ENCODE data around the gene RGS19. TPM values are rescaled to one million over a fixed set of nuclear protein-coding genes. Genes with fewer than 3 reads are reported as not detected.

The RGS19 gene
- total RNA-seq, 2 donors from 2014 or later, result 9.1 to 14.5 TPM

DNA sequence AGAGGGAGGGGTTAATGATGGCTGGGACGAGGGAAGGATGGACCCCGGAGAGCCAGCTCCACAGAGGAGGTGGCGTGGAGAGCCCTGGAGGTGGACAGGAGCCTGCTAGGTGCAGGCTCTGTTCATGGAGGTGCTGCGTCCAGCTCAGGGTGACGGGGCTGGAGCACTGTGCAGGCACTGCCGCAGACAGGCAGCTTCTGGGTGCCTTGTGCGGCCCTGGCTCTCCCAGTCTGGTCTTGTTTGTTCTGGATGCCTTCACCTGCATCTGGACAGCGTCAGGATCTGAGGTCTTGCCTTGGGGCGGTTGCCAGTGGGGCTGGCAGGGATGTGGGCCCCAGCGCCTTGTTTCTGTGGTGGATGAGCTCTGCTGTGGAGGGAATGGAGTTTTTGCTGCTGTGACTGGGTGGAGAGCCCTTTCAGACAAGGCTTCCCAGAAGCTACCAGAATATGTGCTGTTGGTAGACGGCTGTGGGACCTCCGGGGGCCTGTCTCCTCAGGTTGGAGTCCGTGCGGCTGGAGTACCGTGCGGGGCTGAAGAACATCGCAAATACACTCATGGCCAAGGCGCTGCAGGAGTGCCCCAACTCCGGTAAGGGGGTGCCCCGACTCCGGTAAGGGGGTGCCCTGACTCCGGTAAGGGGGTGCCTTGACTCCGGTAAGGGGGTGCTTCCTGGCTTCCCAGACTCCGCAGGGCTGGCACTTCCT, 51.2 kb downstream of the RGS19 start:
- H3K27me3 ChIP-seq, result no peaks in the 10 kb centered on the region
- intact Hi-C loops (cut with DNase I), result no loop called here
- 93 to 94% methylated on average over 14 to 23 of the region's 24 CpGs for WGBS, 2 donors
- peaks cover 11 to 42% of the 10 kb centered on the region in 2 donors for H3K36me3 ChIP-seq (replicated peaks in 1 of 2; ENCODE audit: insufficient read depth in 1 of 2, low read depth in 2 of 2)
- no peaks in the 10 kb centered on the region for H3K9me3 ChIP-seq
- H3K4me3 ChIP-seq, result no peak overlapping the region
- no peak for DNase-seq
- H3K4me1 ChIP-seq, result peaks cover 20% of the 10 kb centered on the region
- no peak for ATAC-seq
- TF ChIP-seq CTCF (IDR thresholded peaks at IDR 0.05) (no peak), POLR2A (IDR thresholded peaks at IDR 0.05) (no peak)
- H3K27ac ChIP-seq, result no peak overlapping the region

GRCh38 chr20:64025826-64026412, 53.4 kb downstream of the RGS19 start:
- ATAC-seq (no peak), DNase-seq (no peak)
- TF ChIP-seq POLR2A (IDR thresholded peaks at IDR 0.05) (no peak), CTCF (IDR thresholded peaks at IDR 0.05) (no peak)
- Histone ChIP-seq H3K27me3 (no peaks in the 10 kb centered on the region), H3K4me3 (no peak overlapping the region), H3K4me1 (peaks cover 23% of the 10 kb centered on the region), H3K36me3 (replicated peaks in 1 of 2; ENCODE audit: insufficient read depth in 1 of 2, low read depth in 2 of 2) (peaks cover 11 to 42% of the 10 kb centered on the region in 2 donors), H3K9me3 (no peaks in the 10 kb centered on the region), H3K27ac (no peak overlapping the region)
- WGBS, 2 donors, result 96% methylated on average over 16 to 28 of the region's 29 CpGs
- intact Hi-C loops (cut with DNase I), result no loop called here

DNA sequence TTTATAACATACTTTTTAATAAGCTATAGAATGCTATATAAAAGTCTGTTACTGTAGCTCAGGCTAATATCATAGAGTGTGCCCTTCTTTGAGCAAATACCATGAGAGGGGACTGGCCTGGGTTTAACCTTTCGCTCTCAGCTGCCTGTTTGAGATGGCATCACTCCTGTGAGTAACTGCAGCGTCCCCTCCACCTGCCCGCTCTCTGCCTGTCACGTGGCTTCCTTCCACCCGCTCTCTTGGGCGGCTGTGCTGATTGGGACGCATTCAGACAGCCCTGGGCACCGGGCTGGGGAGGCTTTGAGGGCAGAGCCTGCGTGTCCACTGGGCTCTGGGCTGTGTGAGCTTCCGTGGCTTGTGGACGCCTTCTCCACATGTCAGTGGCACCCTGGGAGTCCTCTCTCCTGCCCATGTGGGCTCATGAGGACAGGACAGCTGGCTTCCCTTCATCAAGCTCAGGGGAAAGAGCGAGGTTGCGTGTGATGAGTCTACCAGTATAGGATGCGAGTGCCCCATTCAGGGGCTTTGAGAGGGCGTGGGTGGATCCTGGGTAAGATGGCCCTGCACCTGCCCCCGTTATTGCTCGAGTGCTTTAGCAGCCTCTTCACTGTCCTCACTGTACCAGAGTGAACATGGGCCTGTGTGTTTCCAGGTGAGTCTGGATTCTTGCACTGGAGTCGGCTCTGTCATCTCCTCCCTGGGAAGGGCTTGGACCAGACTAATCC, 54.1 kb downstream of the RGS19 start:
- intact Hi-C loops (cut with DNase I), result no loop called here

More for the DNA sequence above, 54.1 kb downstream of the RGS19 start:
- Histone ChIP-seq H3K4me3 (no peak overlapping the region), H3K4me1 (peaks cover 23% of the 10 kb centered on the region), H3K9me3 (no peaks in the 10 kb centered on the region), H3K36me3 (replicated peaks in 1 of 2; ENCODE audit: insufficient read depth in 1 of 2, low read depth in 2 of 2) (peaks cover 11 to 42% of the 10 kb centered on the region in 2 donors), H3K27me3 (no peaks in the 10 kb centered on the region), H3K27ac (no peak overlapping the region)
- no peak for ATAC-seq
- TF ChIP-seq CTCF (IDR thresholded peaks at IDR 0.05) (no peak), POLR2A (IDR thresholded peaks at IDR 0.05) (no peak)
- 95 to 96% methylated on average over 14 to 16 of the region's 18 CpGs for WGBS, 2 donors
- DNase-seq, result no peak

Data from body of pancreas (tissue), 4 donors.